ENCODE data around the gene URGCP.
A peak's percentile ranks its signal among the peaks of the same experiment; 100 is the strongest.

URGCP gene

DNA sequence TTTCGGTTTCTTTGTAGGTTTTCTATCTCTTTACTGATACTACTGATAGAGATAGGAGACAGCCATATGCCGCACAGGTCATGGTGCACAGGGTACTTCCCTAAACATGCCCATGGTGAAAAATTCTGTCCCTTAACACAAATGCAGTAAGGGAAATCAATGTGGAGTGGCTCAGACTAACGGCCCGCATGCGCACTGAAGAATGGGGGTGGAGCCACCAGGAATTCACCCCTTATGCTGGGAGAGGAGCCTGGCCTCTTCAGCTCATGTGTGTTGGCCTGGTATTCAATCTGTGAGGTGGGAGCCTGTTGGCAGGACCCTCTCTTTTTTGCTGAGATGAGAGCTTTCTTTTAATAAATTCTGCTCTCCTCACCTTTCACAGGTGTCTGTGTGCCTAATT lies 8.4 kb upstream of the URGCP start:
- no peaks in the 10 kb centered on the region for H3K79me2 ChIP-seq (ENCODE audit: control insufficient read depth, insufficient read depth, low read length, poor library complexity)
- H3K27ac ChIP-seq (ENCODE audit: low read depth, low read length), result no peak overlapping the region
- H2BK5ac ChIP-seq (ENCODE audit: low read depth, low read length, poor library complexity), result no peak overlapping the region
- peak in 1 of 2 donors; percentile 53 for DNase-seq
- WGBS (ENCODE audit: extremely low coverage, insufficient coverage, insufficient read length), result no CpG with 5 or more reads among the region's 5 CpGs
- no peak overlapping the region for H2AK5ac ChIP-seq (ENCODE audit: low read length)
- H2BK12ac ChIP-seq (ENCODE audit: low read length), result no peak overlapping the region
- H3K27me3 ChIP-seq (ENCODE audit: insufficient read depth, low read length), result no peaks in the 10 kb centered on the region
- H3K4me2 ChIP-seq (ENCODE audit: low read length), result no peak overlapping the region
- no peak overlapping the region for H2BK120ac ChIP-seq (ENCODE audit: insufficient read depth, low read length, poor library complexity)
- no peak overlapping the region for H3K23ac ChIP-seq (ENCODE audit: low read length)
- H4K12ac ChIP-seq (ENCODE audit: low read depth, low read length), result no peak overlapping the region
- H3K4ac ChIP-seq (ENCODE audit: low read depth, low read length), result no peak overlapping the region
- no peak overlapping the region for H4K8ac ChIP-seq (ENCODE audit: low read depth, low read length)
- H3K14ac ChIP-seq (ENCODE audit: low read length), result no peak overlapping the region
- no peaks in the 10 kb centered on the region for H3K79me1 ChIP-seq (ENCODE audit: low read length)
- no peak overlapping the region for H3K9ac ChIP-seq (ENCODE audit: low read length)
- H3K9me3 ChIP-seq (ENCODE audit: insufficient read depth, low read depth, low read length), result peaks cover 2% of the 10 kb centered on the region
- no peak overlapping the region for H3K4me3 ChIP-seq (ENCODE audit: low read depth, low read length)
- no peaks in the 10 kb centered on the region for H3K36me3 ChIP-seq (ENCODE audit: control insufficient read depth in 1 of 2, insufficient read depth in 2 of 2, low read length in 2 of 2)
- H3K18ac ChIP-seq (ENCODE audit: low read length), result no peak overlapping the region
- H2AFZ ChIP-seq (ENCODE audit: insufficient read depth, low read length, poor library complexity), result no peak overlapping the region
- no peaks in the 10 kb centered on the region for H3K4me1 ChIP-seq (ENCODE audit: control insufficient read depth in 1 of 2, insufficient read depth in 2 of 2, low read length in 2 of 2)
- no peak overlapping the region for H4K91ac ChIP-seq (ENCODE audit: low read depth, low read length)

DNA sequence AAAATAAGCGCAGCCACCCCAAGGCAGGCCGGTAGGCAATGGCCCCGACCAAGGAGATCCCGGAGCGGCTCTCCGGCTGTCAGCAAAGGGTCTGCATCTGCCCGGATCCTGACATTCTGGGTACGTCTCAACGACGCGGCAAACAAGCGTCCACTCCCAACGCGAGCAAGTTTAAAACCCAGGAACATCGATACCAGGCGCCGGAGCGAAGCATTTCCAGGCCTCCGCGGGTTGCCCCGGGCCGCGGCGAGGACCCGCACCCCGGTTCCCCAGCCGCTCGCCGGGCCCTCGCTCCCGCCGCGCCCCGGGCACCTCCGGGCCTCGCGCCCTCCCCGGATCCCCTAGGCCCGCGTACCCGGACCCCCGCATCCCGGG lies 453 bp downstream of the URGCP start:
- H2AK5ac ChIP-seq (ENCODE audit: low read length), result no peak overlapping the region
- peak overlapping the region; percentile 85 for H4K91ac ChIP-seq (ENCODE audit: low read depth, low read length)
- H3K27ac ChIP-seq (ENCODE audit: low read depth, low read length), result no peak overlapping the region
- peak overlapping the region; percentile 98 for H4K8ac ChIP-seq (ENCODE audit: low read depth, low read length)
- peak; percentile 35 to 54 for DNase-seq
- peak overlapping the region; percentile 20 for H2BK120ac ChIP-seq (ENCODE audit: insufficient read depth, low read length, poor library complexity)
- peaks cover 2% of the 10 kb centered on the region for H3K79me1 ChIP-seq (ENCODE audit: low read length)
- H3K9ac ChIP-seq (ENCODE audit: low read length), result peak overlapping the region; percentile 71
- H3K4ac ChIP-seq (ENCODE audit: low read depth, low read length), result peak overlapping the region; percentile 66
- peak overlapping the region; percentile 72 for H3K18ac ChIP-seq (ENCODE audit: low read length)
- H3K4me2 ChIP-seq (ENCODE audit: low read length), result peak overlapping the region; percentile 49
- H3K79me2 ChIP-seq (ENCODE audit: control insufficient read depth, insufficient read depth, low read length, poor library complexity), result peaks cover 5% of the 10 kb centered on the region
- H3K9me3 ChIP-seq (ENCODE audit: insufficient read depth, low read depth, low read length), result no peaks in the 10 kb centered on the region
- peak overlapping the region; percentile 80 for H2AFZ ChIP-seq (ENCODE audit: insufficient read depth, low read length, poor library complexity)
- H3K27me3 ChIP-seq (ENCODE audit: insufficient read depth, low read length), result no peaks in the 10 kb centered on the region
- no peak overlapping the region for H4K12ac ChIP-seq (ENCODE audit: low read depth, low read length)
- H3K14ac ChIP-seq (ENCODE audit: low read length), result peak overlapping the region; percentile 53
- no peak overlapping the region for H3K23ac ChIP-seq (ENCODE audit: low read length)
- H2BK5ac ChIP-seq (ENCODE audit: low read depth, low read length, poor library complexity), result no peak overlapping the region
- peaks cover 0 to 4% of the 10 kb centered on the region in 2 experiments for H3K4me1 ChIP-seq (ENCODE audit: control insufficient read depth in 1 of 2, insufficient read depth in 2 of 2, low read length in 2 of 2)
- no peak overlapping the region for H2BK12ac ChIP-seq (ENCODE audit: low read length)
- H3K4me3 ChIP-seq (ENCODE audit: low read depth, low read length), result peak overlapping the region; percentile 73
- no peaks in the 10 kb centered on the region for H3K36me3 ChIP-seq (ENCODE audit: control insufficient read depth in 1 of 2, insufficient read depth in 2 of 2, low read length in 2 of 2)
- WGBS (ENCODE audit: extremely low coverage, insufficient coverage, insufficient read length), result no CpG with 5 or more reads among the region's 43 CpGs

DNA sequence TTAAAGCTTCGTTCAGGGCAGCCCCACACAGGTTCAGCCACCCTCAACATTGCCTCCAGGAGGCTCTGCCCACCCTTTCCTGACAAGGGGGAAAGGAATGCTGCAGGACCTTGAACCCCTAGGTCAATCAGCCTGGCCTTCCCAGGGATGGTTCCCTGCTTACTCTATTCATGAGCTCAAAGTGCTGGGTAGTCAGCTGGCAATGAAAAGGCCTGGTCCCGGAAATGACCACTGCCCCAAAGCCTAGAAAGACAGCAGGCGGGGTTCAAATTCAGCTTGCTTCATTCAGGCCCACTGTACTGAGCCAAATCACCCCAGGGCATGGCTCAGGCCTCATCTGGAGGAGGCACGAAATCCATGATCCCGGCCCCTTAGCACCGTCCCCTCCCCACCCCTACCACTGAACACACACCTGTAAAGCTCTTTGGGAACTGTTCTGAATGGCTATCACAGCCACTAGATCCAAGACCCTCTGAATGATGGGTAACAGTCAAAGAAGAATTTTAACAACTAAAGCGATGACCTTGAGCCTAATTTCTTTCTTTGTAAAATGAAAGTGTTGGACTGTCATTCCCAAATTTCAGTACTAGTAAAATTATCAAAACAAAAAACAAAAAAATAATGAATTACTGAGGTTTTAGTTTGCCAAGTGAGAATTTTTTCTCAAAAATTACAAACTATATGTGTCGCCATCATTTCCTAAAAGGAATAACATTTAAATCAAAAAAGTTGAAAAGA lies 1.0 kb downstream of the URGCP start:
- Histone ChIP-seq H3K79me1 (ENCODE audit: low read length) (peaks cover 2% of the 10 kb centered on the region), H3K27me3 (ENCODE audit: insufficient read depth, low read length) (no peaks in the 10 kb centered on the region), H3K4me1 (ENCODE audit: control insufficient read depth in 1 of 2, insufficient read depth in 2 of 2, low read length in 2 of 2) (peaks cover 0 to 4% of the 10 kb centered on the region in 2 experiments), H3K14ac (ENCODE audit: low read length) (no peak overlapping the region), H2AK5ac (ENCODE audit: low read length) (no peak overlapping the region), H3K4me3 (ENCODE audit: low read depth, low read length) (no peak overlapping the region), H2BK5ac (ENCODE audit: low read depth, low read length, poor library complexity) (no peak overlapping the region), H3K23ac (ENCODE audit: low read length) (no peak overlapping the region), H3K4ac (ENCODE audit: low read depth, low read length) (no peak overlapping the region), H4K8ac (ENCODE audit: low read depth, low read length) (no peak overlapping the region), H3K4me2 (ENCODE audit: low read length) (peak overlapping the region; percentile 49), H3K9me3 (ENCODE audit: insufficient read depth, low read depth, low read length) (no peaks in the 10 kb centered on the region), H3K79me2 (ENCODE audit: control insufficient read depth, insufficient read depth, low read length, poor library complexity) (peaks cover 5% of the 10 kb centered on the region), H2BK120ac (ENCODE audit: insufficient read depth, low read length, poor library complexity) (no peak overlapping the region), H3K18ac (ENCODE audit: low read length) (no peak overlapping the region), H2AFZ (ENCODE audit: insufficient read depth, low read length, poor library complexity) (no peak overlapping the region), H3K27ac (ENCODE audit: low read depth, low read length) (no peak overlapping the region), H3K36me3 (ENCODE audit: control insufficient read depth in 1 of 2, insufficient read depth in 2 of 2, low read length in 2 of 2) (no peaks in the 10 kb centered on the region), H4K12ac (ENCODE audit: low read depth, low read length) (no peak overlapping the region), H4K91ac (ENCODE audit: low read depth, low read length) (peak overlapping the region; percentile 85), H2BK12ac (ENCODE audit: low read length) (no peak overlapping the region), H3K9ac (ENCODE audit: low read length) (no peak overlapping the region)
- no CpG with 5 or more reads among the region's 8 CpGs for WGBS (ENCODE audit: extremely low coverage, insufficient coverage, insufficient read length)
- DNase-seq, result peak; percentile 76 to 78

DNA sequence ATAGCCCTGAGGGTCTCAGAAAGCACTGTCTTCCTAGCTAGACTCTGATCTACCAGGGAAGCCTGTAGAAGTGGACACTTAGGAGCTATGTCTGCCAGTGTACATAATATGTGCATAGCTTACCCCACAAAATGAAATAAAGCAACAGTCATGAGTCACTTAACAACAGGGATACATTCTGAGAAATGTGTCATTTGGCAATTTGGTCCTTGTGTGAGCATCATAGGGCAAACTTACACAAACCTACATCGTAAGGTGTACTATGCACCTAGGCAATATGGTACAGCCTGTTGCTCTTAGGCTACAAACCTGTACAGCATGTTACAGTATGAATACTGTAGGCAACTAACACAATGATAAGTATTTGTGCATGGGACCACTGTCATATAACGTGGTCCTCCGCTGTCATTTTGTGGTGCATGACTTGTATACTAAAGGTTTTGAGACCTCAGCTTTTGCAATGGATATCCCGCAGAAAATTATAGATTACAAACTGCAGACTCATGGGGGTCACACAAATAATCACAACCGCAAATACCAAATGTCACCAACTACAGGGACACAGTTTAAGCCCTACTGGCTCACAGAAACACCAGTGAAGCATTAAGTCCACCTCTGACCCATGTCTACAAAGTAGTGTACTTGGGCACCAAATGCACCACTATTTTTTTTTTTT lies 1.7 kb downstream of the URGCP start:
- no peak overlapping the region for H2BK120ac ChIP-seq (ENCODE audit: insufficient read depth, low read length, poor library complexity)
- no peak overlapping the region for H3K14ac ChIP-seq (ENCODE audit: low read length)

More for the DNA sequence above, 1.7 kb downstream of the URGCP start:
- H2BK12ac ChIP-seq (ENCODE audit: low read length), result no peak overlapping the region
- H2AFZ ChIP-seq (ENCODE audit: insufficient read depth, low read length, poor library complexity), result no peak overlapping the region
- no peak overlapping the region for H3K18ac ChIP-seq (ENCODE audit: low read length)
- no peak overlapping the region for H3K23ac ChIP-seq (ENCODE audit: low read length)
- H2BK5ac ChIP-seq (ENCODE audit: low read depth, low read length, poor library complexity), result no peak overlapping the region
- H3K9me3 ChIP-seq (ENCODE audit: insufficient read depth, low read depth, low read length), result no peaks in the 10 kb centered on the region
- no peaks in the 10 kb centered on the region for H3K36me3 ChIP-seq (ENCODE audit: control insufficient read depth in 1 of 2, insufficient read depth in 2 of 2, low read length in 2 of 2)
- peaks cover 2% of the 10 kb centered on the region for H3K79me1 ChIP-seq (ENCODE audit: low read length)
- peaks cover 5% of the 10 kb centered on the region for H3K79me2 ChIP-seq (ENCODE audit: control insufficient read depth, insufficient read depth, low read length, poor library complexity)
- no peak overlapping the region for H4K12ac ChIP-seq (ENCODE audit: low read depth, low read length)
- H3K4me1 ChIP-seq (ENCODE audit: control insufficient read depth in 1 of 2, insufficient read depth in 2 of 2, low read length in 2 of 2), result peaks cover 0 to 4% of the 10 kb centered on the region in 2 experiments
- no peak overlapping the region for H2AK5ac ChIP-seq (ENCODE audit: low read length)
- peak in 1 of 2 donors; percentile 51 for DNase-seq
- no CpG with 5 or more reads among the region's 5 CpGs for WGBS (ENCODE audit: extremely low coverage, insufficient coverage, insufficient read length)
- H3K4me3 ChIP-seq (ENCODE audit: low read depth, low read length), result no peak overlapping the region
- no peak overlapping the region for H3K4ac ChIP-seq (ENCODE audit: low read depth, low read length)
- no peak overlapping the region for H4K91ac ChIP-seq (ENCODE audit: low read depth, low read length)
- H3K4me2 ChIP-seq (ENCODE audit: low read length), result peak overlapping the region; percentile 33
- no peak overlapping the region for H3K9ac ChIP-seq (ENCODE audit: low read length)
- no peaks in the 10 kb centered on the region for H3K27me3 ChIP-seq (ENCODE audit: insufficient read depth, low read length)
- H3K27ac ChIP-seq (ENCODE audit: low read depth, low read length), result no peak overlapping the region
- H4K8ac ChIP-seq (ENCODE audit: low read depth, low read length), result no peak overlapping the region
